Left lung (tissue), 10 donors: ENCODE data around the gene CYB5R3. TPM values are rescaled to one million over a fixed set of nuclear protein-coding genes. Genes with fewer than 3 reads are reported as not detected.
"Not testable (repeated sequence)": the region's sequence is repeated elsewhere in the genome, so short reads cannot be mapped to it uniquely, and the experiment has no call there.

Experiments
- ATAC-seq: fragments of 200-7000 bp; cut with Tn5 transposase; one replicate; pipeline ENCODE4 v1.9.1; 2020; ENCODE audit warnings: moderate library complexity
- DNase-seq, 4 donors: peaks; one replicate each; pipeline ENCODE4 v3.0.0-alpha.2; 2013 to 2020
- H3K27ac ChIP-seq, 2 donors: fragments of 200-600 bp; sonication (generic) in 1 of 2; one replicate each; pipeline versions ENCODE4 v1.5.0 to v1.8.0; 2020 to 2021
- H3K27me3 ChIP-seq, 2 donors: fragments of 200-600 bp; sonication (generic) in 1 of 2; one replicate each; pipeline versions ENCODE4 v1.5.0 to v1.8.0; 2020 to 2021
- H3K36me3 ChIP-seq, 2 donors: fragments of 200-600 bp; sonication (generic) in 1 of 2; one replicate each; pipeline versions ENCODE4 v1.5.0 to v1.8.0; 2020 to 2021
- H3K4me1 ChIP-seq, 2 donors: fragments of 200-600 bp; one replicate each; pipeline ENCODE4 v1.8.0; 2021
- H3K4me3 ChIP-seq, 2 donors: fragments of 200-600 bp; sonication (generic) in 1 of 2; one replicate each; pipeline versions ENCODE4 v1.5.0 to v1.8.0; 2020 to 2021; ENCODE audit warnings: mild to moderate bottlenecking in 1 of 2
- H3K9me3 ChIP-seq, 2 donors: fragments of 200-600 bp; sonication (generic) in 1 of 2; one replicate each; pipeline versions ENCODE4 v1.5.0 to v1.8.0; 2020 to 2021
- intact Hi-C, 2 donors: fragments of 100-400 bp; cut with DNase I; formaldehyde crosslinking; loops; one replicate each; pipeline versions ENCODE4 v1.11.2 to v1.14.2; 2022
- polyA plus RNA-seq, 6 donors: library from polyadenylated mRNA; unstranded; fragments of 120-200 nt; gene quantifications; one replicate each; pipeline ENCODE4 v1.2.1, GENCODE V29; 2013; ENCODE audit not compliant: insufficient read length in 6 of 6
- total RNA-seq, 2 donors: library from RNA; stranded (reverse); fragmentation: NEBNext Ultra II Directional; extraction: Animal tissue kit (Norgen Biotek cat#: 25700); gene quantifications; one replicate each; pipeline ENCODE4 v1.2.1, GENCODE V29; 2021
- TF ChIP-seq, protein P1 (sequence below), 2 donors: fragments of 200-600 bp; sonication (generic) in 1 of 2; IDR thresholded peaks; one replicate each; pipeline versions ENCODE4 v1.5.0 to v1.8.0; 2021; ENCODE audit warnings: antibody characterized with exemption in 2 of 2
- donor health status: DM: no; HTN: yes; CAD: no.
- donor health status: DM: no; HTN: no; CAD: no.

The CYB5R3 gene
- total and polyA plus RNA-seq, 8 donors, result 116 to 265 (median 150) TPM

GRCh38 chr22:42612336-42612735, 36.9 kb downstream of the CYB5R3 start:
- H3K9me3 ChIP-seq, result no peaks in the 10 kb centered on the region
- DNase-seq (no peak), ATAC-seq (no peak)
- TF ChIP-seq, protein P1, sequence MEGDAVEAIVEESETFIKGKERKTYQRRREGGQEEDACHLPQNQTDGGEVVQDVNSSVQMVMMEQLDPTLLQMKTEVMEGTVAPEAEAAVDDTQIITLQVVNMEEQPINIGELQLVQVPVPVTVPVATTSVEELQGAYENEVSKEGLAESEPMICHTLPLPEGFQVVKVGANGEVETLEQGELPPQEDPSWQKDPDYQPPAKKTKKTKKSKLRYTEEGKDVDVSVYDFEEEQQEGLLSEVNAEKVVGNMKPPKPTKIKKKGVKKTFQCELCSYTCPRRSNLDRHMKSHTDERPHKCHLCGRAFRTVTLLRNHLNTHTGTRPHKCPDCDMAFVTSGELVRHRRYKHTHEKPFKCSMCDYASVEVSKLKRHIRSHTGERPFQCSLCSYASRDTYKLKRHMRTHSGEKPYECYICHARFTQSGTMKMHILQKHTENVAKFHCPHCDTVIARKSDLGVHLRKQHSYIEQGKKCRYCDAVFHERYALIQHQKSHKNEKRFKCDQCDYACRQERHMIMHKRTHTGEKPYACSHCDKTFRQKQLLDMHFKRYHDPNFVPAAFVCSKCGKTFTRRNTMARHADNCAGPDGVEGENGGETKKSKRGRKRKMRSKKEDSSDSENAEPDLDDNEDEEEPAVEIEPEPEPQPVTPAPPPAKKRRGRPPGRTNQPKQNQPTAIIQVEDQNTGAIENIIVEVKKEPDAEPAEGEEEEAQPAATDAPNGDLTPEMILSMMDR (IDR thresholded peaks at IDR 0.05), result no peak
- H3K36me3 ChIP-seq, result peaks cover 0 to 27% of the 10 kb centered on the region in 2 donors
- H3K27ac ChIP-seq, result peak overlapping the region in 1 of 2 donors; percentile 98
- H3K4me3 ChIP-seq, result peak overlapping the region in 1 of 2 donors; percentile 75
- H3K27me3 ChIP-seq, result no peaks in the 10 kb centered on the region
- intact Hi-C loops, result no loop called here
- peaks cover 44 to 75% of the 10 kb centered on the region in 2 donors for H3K4me1 ChIP-seq

- DNase-seq (no peak), ATAC-seq (no peak)
- H3K9me3 ChIP-seq, result no peaks in the 10 kb centered on the region
- peak overlapping the region in 1 of 2 donors; percentile 53 for H3K27ac ChIP-seq
- peaks cover 44 to 72% of the 10 kb centered on the region in 2 donors for H3K4me1 ChIP-seq
- H3K27me3 ChIP-seq, result no peaks in the 10 kb centered on the region
- no peak overlapping the region for H3K4me3 ChIP-seq
- intact Hi-C loops, result no loop called here
- TF ChIP-seq, protein P1 (IDR thresholded peaks at IDR 0.05), result no peak
- peaks cover 0 to 28% of the 10 kb centered on the region in 2 donors for H3K36me3 ChIP-seq
Measured at GRCh38 chr22:42611051-42611450, 38.1 kb downstream of the CYB5R3 start.

DNA sequence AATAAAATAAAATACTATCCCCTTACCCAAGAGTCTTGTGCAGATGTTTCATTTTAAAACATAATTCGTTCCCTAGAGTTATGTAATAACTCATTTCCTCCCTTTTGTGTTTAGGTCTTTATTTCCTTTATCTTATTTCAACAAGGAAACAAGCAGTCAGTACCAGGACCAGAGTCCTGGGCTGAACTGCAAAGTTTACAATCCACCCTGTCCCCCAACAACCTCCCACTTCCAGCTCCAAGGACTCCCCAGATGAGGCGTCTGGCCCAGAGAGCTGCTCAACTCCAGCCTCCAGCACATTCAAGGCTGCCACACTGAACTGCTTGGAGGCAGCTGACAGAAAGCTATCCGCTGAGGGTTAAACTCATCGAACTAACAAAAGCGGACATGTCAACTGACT, 39.0 kb downstream of the CYB5R3 start:
- intact Hi-C loops, result no loop called here
- no peaks in the 10 kb centered on the region for H3K27me3 ChIP-seq
- H3K9me3 ChIP-seq, result no peaks in the 10 kb centered on the region
- DNase-seq (peak in 3 of 4 donors; percentile 38 to 83 (median 66)), ATAC-seq (no peak)
- TF ChIP-seq, protein P1 (IDR thresholded peaks at IDR 0.05), result no peak
- no peak overlapping the region for H3K4me3 ChIP-seq
- H3K27ac ChIP-seq, result peak overlapping the region; percentile 53 to 62
- H3K36me3 ChIP-seq, result peaks cover 0 to 37% of the 10 kb centered on the region in 2 donors
- H3K4me1 ChIP-seq, result peaks cover 44 to 68% of the 10 kb centered on the region in 2 donors

- TF ChIP-seq, protein P1 (IDR thresholded peaks at IDR 0.05), result no peak
- H3K27ac ChIP-seq, result peak overlapping the region; percentile 53 to 62
- ATAC-seq, result peak; percentile 20
Measured at GRCh38 chr22:42608823-42609361, 40.3 kb downstream of the CYB5R3 start.

GRCh38 chr22:42608136-42608822, 40.9 kb downstream of the CYB5R3 start:
- peak in 2 of 4 donors; percentile 67 to 71 for DNase-seq
- Histone ChIP-seq H3K4me1 (peaks cover 49 to 77% of the 10 kb centered on the region in 2 donors), H3K36me3 (peaks cover 0 to 39% of the 10 kb centered on the region in 2 donors), H3K4me3 (no peak overlapping the region), H3K27me3 (no peaks in the 10 kb centered on the region), H3K27ac (peak overlapping the region; percentile 53 to 62), H3K9me3 (no peaks in the 10 kb centered on the region)
- no peak for ATAC-seq
- intact Hi-C loops, result no loop called here
- TF ChIP-seq, protein P1 (IDR thresholded peaks at IDR 0.05), result no peak

More at GRCh38 chr22:42608823-42609361, 40.3 kb downstream of the CYB5R3 start:
- intact Hi-C loops, result no loop called here
- Histone ChIP-seq H3K4me1 (peaks cover 51 to 79% of the 10 kb centered on the region in 2 donors), H3K27me3 (no peaks in the 10 kb centered on the region), H3K36me3 (peaks cover 0 to 39% of the 10 kb centered on the region in 2 donors), H3K9me3 (no peaks in the 10 kb centered on the region), H3K4me3 (no peak overlapping the region)
- DNase-seq, result peak in 1 of 4 donors; percentile 51

GRCh38 chr22:42607641-42608040, 41.6 kb downstream of the CYB5R3 start:
- H3K36me3 ChIP-seq, result peaks cover 0 to 45% of the 10 kb centered on the region in 2 donors
- H3K4me1 ChIP-seq, result peaks cover 42 to 77% of the 10 kb centered on the region in 2 donors
- DNase-seq, result peak in 1 of 4 donors; percentile 69
- ATAC-seq, H3K27me3 ChIP-seq, H3K4me3 ChIP-seq, H3K9me3 ChIP-seq, intact Hi-C loops: not testable (repeated sequence)
- H3K27ac ChIP-seq, result peak overlapping the region; percentile 26 to 28
